NCI-H510A treated with DMSO at 0.1 percent for 48 hours (cell line): ENCODE data around the gene RASSF10.

ENCODE experiments used
- DNase-seq: peaks from one replicate; lab custom pipeline; 2025; lab: John Stamatoyannopoulos, UW

RASSF10 gene

DNA sequence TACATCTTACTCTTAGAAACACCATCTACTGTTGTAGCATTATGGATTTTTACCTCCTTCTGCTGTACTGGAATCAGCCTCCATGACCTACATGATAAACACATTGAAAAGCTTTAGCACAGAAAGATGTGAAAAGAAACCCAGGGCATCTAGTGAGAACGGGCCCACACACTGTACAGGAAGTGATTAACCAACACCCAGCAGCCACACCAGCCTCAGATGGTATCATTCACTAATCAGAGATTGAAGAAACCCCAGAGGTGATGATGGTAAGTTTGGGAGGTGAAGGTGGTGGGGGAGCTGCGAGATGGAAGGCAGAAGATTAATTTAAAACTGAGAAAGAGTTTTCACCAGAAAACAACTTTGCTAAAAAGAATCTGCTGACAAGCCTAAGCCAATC is 46.1 kb downstream of the RASSF10 start:
- DNase-seq: no peak

DNA sequence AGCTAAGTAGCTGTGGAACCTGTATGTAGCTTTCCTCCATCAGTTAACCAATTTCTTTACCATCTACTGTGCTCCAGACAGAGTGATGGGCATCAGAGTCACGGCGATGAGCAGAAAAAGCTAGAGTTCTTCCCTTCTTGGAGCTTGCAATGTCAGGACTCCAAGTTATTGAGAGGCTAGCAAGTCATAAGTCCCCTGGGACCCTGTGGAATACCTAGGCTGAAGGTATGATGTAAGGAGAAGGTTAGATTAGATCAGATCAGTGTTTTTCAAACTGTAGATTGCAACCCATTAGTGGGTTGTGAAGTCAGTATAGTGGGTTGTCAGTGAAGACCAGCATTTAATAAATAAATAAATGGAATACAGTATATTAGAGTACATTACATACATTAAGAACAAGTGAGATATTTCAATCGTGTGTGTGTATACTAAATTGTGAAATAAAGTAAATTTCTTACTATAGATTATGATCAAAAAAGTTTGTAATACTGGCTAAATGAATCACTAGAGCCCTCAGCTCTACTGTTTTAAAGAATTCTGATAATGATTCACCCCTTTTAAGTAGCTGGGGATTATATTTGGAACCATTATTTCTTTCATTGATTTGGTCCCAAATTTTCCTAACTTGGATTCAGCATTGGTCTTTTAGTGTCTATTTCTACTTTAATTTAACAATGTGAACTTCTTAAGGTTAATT is 52.3 kb downstream of the RASSF10 start:
- DNase-seq: no peak
